Hippocampal formation (tissue), 2 donors: ENCODE measurements around the gene HECTD4.
"Not testable (repeated sequence)": the region's sequence is repeated elsewhere in the genome, so short reads cannot be mapped to it uniquely, and the experiment has no call there.

Experiments used
- DNase-seq, 2 donors: peaks; one replicate each; lab custom pipeline; 2025; lab: John Stamatoyannopoulos, UW

HECTD4 gene

DNA sequence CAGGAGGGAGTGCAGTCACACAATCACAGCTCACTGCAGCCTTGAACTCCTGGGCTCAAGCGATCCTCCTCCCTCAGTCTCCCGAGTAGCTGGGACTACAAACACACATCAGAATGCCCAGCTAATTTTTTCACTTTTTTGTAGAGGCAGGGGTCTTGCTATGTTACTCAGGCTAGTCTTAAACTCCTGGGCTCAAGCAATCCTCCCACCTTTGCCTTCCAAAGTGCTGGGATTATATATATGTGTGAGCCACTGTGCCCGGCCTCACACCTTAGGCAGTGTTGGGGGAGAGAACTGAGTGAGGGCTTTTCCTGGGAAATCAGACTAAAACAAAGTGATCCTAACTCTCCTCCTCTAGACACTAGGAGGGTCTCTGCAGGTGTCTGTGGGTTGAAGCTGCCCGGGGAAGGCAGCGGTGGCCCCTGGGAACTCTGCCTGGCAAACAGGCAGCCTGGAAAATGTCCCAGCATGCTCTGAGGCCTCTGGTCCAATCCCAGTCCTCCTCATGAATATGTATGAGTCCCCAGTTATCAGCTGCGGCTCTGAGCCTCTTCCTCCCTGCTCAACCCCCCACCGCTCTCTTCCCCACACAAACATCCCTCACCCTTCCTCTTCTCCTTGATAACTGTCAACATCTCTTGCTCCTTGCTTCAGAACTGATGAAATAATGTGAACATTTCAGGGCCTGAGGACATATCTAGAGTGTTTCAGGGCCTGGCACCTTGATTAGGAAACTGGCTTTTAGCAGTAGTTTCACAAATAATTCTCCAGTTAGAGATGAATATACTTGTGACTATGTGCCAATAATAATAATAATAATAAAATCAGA is 265.8 kb downstream of the HECTD4 start:
- peak; percentile 82 to 92 for DNase-seq

DNA sequence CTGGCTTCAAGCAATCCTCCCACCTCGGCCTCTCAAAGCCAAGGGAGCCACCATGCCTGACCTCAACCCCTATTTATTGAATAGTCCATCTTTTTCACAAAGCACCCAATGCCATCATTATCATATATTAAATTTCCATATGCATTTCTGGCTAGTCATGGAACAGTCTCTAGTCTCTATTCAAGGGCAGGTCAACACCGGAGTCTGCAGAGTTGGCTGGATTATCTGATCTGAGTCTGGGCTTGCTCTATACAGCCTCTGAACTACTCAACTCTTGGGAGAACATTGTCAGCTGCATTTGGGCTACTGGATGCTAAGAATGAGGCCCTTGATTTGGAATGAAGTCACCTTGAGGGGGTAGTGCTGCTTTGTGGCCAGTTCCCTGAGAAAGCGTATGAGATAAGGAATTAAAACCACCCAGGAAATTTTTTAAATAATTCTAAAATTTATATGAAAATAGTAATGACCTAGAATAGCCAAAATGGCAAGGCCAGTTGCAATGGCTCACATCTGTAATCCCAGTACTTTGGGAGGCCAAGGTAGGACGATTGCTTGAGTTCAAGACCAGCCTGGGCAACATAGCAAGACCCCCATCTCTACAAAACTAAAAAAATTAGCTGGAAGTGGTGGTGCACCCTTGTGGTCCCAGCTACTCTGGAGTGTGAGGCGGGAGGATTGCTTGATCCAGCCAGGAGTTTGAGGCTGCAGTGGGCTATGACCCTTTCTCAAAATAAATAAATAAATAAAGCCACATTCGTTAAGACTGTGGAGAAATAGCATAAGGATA is 266.8 kb downstream of the HECTD4 start:
- DNase-seq = no peak

DNA sequence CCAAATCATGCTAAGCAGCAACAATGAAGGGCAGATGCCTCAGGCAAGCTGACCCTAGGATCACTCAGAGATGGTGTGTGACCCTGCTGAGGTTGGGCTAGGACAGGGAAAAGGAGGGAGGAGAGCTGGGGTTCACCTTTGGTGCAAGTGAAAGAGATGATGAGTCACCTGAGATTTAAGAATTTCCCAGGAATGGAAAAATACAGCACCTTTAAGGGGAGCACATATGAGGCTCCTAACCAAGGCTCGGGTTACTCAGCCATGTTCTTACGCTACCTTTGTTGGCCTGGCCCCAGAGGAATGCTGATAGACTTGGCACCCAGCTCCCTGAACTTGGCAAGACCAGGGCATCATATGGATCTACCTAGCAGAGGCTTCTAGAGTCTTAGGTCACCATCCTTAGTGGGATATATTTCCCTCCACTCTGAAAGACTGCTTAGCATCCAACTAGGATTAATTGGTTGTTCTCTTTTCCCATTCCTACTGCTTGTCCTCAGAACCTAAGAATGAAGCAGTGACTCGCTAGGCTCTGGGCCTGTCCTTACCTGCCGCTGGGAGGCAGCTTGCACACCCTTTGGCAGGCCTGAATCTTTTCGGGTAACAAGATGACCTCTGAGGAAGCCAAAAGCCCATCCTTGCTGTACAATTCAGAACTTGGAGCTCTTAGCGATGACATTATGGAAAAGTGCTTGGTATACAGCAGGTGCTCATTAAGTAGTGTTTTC is 269.7 kb downstream of the HECTD4 start:
- DNase-seq = no peak

DNA sequence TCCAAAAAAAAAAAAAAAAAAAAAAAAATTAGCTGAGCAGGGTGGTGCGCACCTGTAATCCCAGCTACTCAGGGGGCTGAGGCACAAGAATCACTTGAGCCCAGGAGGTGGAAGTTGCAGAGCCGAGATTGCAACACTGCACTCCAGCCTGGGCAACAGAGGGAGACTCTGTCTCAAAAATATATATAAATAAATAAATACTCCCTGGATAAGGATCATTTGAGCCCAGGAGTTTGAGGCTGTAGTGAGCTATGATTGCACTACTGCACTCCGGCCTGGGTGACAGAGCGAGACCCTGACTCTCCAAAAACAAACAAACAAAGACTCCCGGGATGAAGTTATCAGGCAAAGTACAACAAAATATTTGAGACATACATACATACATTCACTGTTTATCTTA is 270.3 kb downstream of the HECTD4 start:
- no peak for DNase-seq

DNA sequence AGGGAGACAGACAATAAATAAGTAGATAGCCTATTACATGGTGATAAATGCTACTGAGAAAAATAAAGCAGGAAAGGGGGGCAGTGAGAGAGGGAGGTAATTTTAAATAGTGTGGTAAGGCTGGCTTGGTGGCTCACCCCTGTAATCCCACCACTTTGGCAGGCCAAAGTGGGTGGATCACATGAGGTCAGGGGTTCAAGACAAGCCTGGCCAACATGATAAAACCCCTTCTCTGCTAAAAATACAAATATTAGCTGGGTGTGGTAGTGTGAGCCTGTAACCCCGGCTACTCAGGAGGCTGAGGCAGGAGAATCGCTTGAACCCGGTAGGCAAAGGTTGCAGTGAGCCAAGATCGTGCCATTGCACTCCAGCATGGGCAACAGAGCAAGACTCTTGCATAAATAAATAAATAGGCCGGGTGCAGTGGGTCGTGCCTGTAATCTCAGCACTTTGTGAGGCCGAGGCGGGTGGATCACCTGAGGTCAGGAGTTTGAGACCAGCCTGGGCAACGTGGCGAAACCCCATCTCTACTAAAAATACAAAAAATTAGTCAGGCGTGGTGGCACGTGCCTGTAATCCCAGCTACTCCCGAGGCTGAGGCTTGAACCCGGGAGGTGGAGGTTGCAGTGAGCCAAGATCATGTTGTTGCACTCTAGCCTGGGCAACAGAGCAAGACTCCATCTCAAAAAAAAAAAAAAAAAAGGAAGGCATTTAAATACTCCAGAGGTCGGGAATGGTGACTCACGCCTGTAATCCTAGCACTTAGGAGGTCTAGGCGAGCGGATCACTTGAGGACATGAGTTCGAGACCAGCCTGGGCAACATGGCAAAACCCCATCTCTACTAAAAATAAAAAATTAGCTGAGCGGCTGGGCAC is 271.2 kb downstream of the HECTD4 start:
- DNase-seq = not testable (repeated sequence)
